PC-9 (cell line): ENCODE measurements around the gene AKAP13.

Experiments used
- CTCF ChIP-seq: fragments of 200-600 bp; sonication (generic); conservative IDR thresholded peaks from 2 replicates; pipeline ENCODE4 v1.6.1; 2017; ENCODE audit warnings: mixed run types, antibody characterized with exemption, mild to moderate bottlenecking, moderate library complexity
- EZH2 ChIP-seq: fragments of 200-600 bp; sonication (generic); IDR thresholded peaks from 2 replicates; pipeline ENCODE4 v1.8.0; 2017; ENCODE audit warnings: antibody characterized with exemption, low read depth

- TF ChIP-seq CTCF (no peak), EZH2 (no peak)
Measured at GRCh38 chr15:85494048-85494777, 113.8 kb downstream of the AKAP13 start.
